GM21529 (cell line): ENCODE results near the gene RNF166.

Source experiments
- ATAC-seq: cut with Tn5 transposase; IDR thresholded peaks from one replicate; pipeline ENCODE4 v1.9.1; 2021; ENCODE audit not compliant: unreplicated experiment

RNF166 gene

GRCh38 chr16:88724855-88725555, 18.8 kb upstream of the RNF166 start:
- no peak for ATAC-seq

GRCh38 chr16:88723911-88724310, 17.7 kb upstream of the RNF166 start:
- no peak for ATAC-seq

- no peak for ATAC-seq
Measured at GRCh38 chr16:88723507-88723887, 17.3 kb upstream of the RNF166 start.

- ATAC-seq = no peak
Measured at GRCh38 chr16:88722784-88723506, 16.7 kb upstream of the RNF166 start.

- no peak for ATAC-seq
Measured at GRCh38 chr16:88721815-88722755, 15.9 kb upstream of the RNF166 start.

- ATAC-seq = no peak
Measured at GRCh38 chr16:88721236-88721635, 15.0 kb upstream of the RNF166 start.

- ATAC-seq = no peak
Measured at GRCh38 chr16:88720396-88720970, 14.3 kb upstream of the RNF166 start.

GRCh38 chr16:88719933-88720296, 13.7 kb upstream of the RNF166 start:
- no peak for ATAC-seq

- no peak for ATAC-seq
Measured at GRCh38 chr16:88719267-88719932, 13.2 kb upstream of the RNF166 start.

GRCh38 chr16:88718178-88718577, 12.0 kb upstream of the RNF166 start:
- ATAC-seq = no peak

GRCh38 chr16:88716601-88717001, 10.4 kb upstream of the RNF166 start:
- ATAC-seq = no peak

GRCh38 chr16:88716201-88716600, 10.0 kb upstream of the RNF166 start:
- no peak for ATAC-seq

GRCh38 chr16:88715312-88716190, 9.3 kb upstream of the RNF166 start:
- no peak for ATAC-seq

- no peak for ATAC-seq
Measured at GRCh38 chr16:88714420-88715302, 8.5 kb upstream of the RNF166 start.

GRCh38 chr16:88713568-88714419, 7.6 kb upstream of the RNF166 start:
- ATAC-seq = no peak

GRCh38 chr16:88713054-88713453, 6.8 kb upstream of the RNF166 start:
- no peak for ATAC-seq

GRCh38 chr16:88712362-88712979, 6.3 kb upstream of the RNF166 start:
- no peak for ATAC-seq
